Keratinocyte (primary cell): ENCODE results near the gene RAI14. TPM values are rescaled to one million over a fixed set of nuclear protein-coding genes. Genes with fewer than 3 reads are reported as not detected.

Source experiments
- DNase-seq: peaks from one replicate; pipeline ENCODE4 v3.0.0-alpha.2; 2011; ENCODE audit warnings: low read depth, missing footprints, low spot score
- FAIRE-seq: peaks from 2 replicates; lab custom pipeline; 2011; peaks lifted over from hg19 to GRCh38; lab: Jason Lieb, UNC
- H2AFZ ChIP-seq: 2 replicates; pipeline ENCODE4 v1.6.0; 2012; ENCODE audit warnings: low read length, control low read depth, inconsistent platforms; ENCODE audit not compliant: control insufficient read depth
- H3K27ac ChIP-seq: 2 replicates; pipeline ENCODE4 v1.5.1; 2011; ENCODE audit warnings: low read length; ENCODE audit not compliant: control insufficient read depth, insufficient read depth
- H3K27me3 ChIP-seq: 3 replicates; pipeline ENCODE4 v1.6.0; 2011; ENCODE audit warnings: low read length; ENCODE audit not compliant: control insufficient read depth, insufficient read depth; ENCODE audit errors: extremely low read depth
- H3K36me3 ChIP-seq, 2 experiments: 2 replicates in 1 of 2; 3 replicates in 1 of 2; pipeline ENCODE4 v1.5.1; 2011; ENCODE audit warnings: low read length in 2 of 2, mild to moderate bottlenecking in 1 of 2; ENCODE audit not compliant: control insufficient read depth in 2 of 2, insufficient read depth in 2 of 2; ENCODE audit errors: extremely low read depth in 1 of 2
- H3K4me1 ChIP-seq: 3 replicates; pipeline ENCODE4 v1.5.1; 2011; ENCODE audit warnings: low read length; ENCODE audit not compliant: control insufficient read depth, insufficient read depth; ENCODE audit errors: extremely low read depth
- H3K4me2 ChIP-seq: 3 replicates; pipeline ENCODE4 v1.6.0; 2011; ENCODE audit warnings: low read depth, low read length; ENCODE audit not compliant: control insufficient read depth, insufficient read depth; ENCODE audit errors: extremely low read depth
- H3K4me3 ChIP-seq, 3 experiments: fragments of 200-600 bp in 1 of 3; sonication (generic) in 1 of 3; 2 replicates in 2 of 3; 3 replicates in 1 of 3; pipeline ENCODE4 v1.5.1; 2011 to 2016; ENCODE audit warnings: low read length in 3 of 3, mild to moderate bottlenecking in 3 of 3, control low read depth in 2 of 3, inconsistent platforms in 1 of 3, low read depth in 1 of 3, mixed read lengths in 1 of 3, mixed run types in 1 of 3, moderate library complexity in 1 of 3; ENCODE audit not compliant: control insufficient read depth in 2 of 3, insufficient read depth in 2 of 3; ENCODE audit errors: extremely low read depth in 1 of 3
- H3K79me2 ChIP-seq: 2 replicates; pipeline ENCODE4 v1.6.0; 2012; ENCODE audit warnings: low read length; ENCODE audit not compliant: control insufficient read depth, insufficient read depth
- H3K9ac ChIP-seq: 3 replicates; pipeline ENCODE4 v1.6.0; 2011; ENCODE audit warnings: low read length; ENCODE audit not compliant: control insufficient read depth, insufficient read depth; ENCODE audit errors: extremely low read depth
- H3K9me1 ChIP-seq: 3 replicates; pipeline ENCODE4 v1.6.0; 2011; ENCODE audit warnings: low read length; ENCODE audit not compliant: control insufficient read depth, insufficient read depth; ENCODE audit errors: extremely low read depth
- H3K9me3 ChIP-seq: 2 replicates; pipeline ENCODE4 v1.5.1; 2012; ENCODE audit warnings: low read depth, low read length; ENCODE audit not compliant: control insufficient read depth
- H4K20me1 ChIP-seq: 3 replicates; pipeline ENCODE4 v1.6.0; 2011; ENCODE audit warnings: low read length; ENCODE audit not compliant: control insufficient read depth, insufficient read depth; ENCODE audit errors: extremely low read depth
- CTCF ChIP-seq, 3 experiments: IDR thresholded peaks in 1 of 3; conservative IDR thresholded peaks in 1 of 3; optimal IDR thresholded peaks in 1 of 3; 2 replicates in 2 of 3; 3 replicates in 1 of 3; pipeline versions ENCODE3 to v1.5.1; 2011; ENCODE audit warnings: low read length in 3 of 3, mild to moderate bottlenecking in 3 of 3, moderate library complexity in 2 of 3, control low read depth in 1 of 3, inconsistent platforms in 1 of 3; ENCODE audit not compliant: insufficient read depth in 2 of 3; ENCODE audit errors: extremely low read depth in 1 of 3
- EZH2 ChIP-seq: IDR thresholded peaks from one replicate; pipeline ENCODE4 v1.6.1; 2012; ENCODE audit warnings: inconsistent platforms, mild to moderate bottlenecking, low read length, moderate library complexity
- dilution Hi-C: fragments of 300-500 bp; cut with MboI; formaldehyde crosslinking; loops from one replicate; pipeline ENCODE4 v1.7.0; 2020; ENCODE audit warnings: low sequenced_read_pairs; ENCODE audit not compliant: extremely low pct_ligation_motif_present
- polyA plus RNA-seq, 5 experiments: library from polyadenylated mRNA; depleted of rRNA in 3 of 5; stranded (reverse) in 3 of 5; stranded (forward) in 1 of 5; unstranded in 1 of 5; fragments of >200 nt; gene quantifications; 1 replicate in 1 of 5; 2 replicates in 3 of 5; 3 replicates in 1 of 5; pipeline versions ENCODE4 v1.2.1 to v1.2.3, GENCODE V29; 2011 to 2012; ENCODE audit warnings: missing spikeins in 2 of 5, low read depth in 1 of 5, low replicate concordance in 1 of 5

The RAI14 gene
- polyA plus RNA-seq, 1 donor (not counting 4 experiments of a cell fraction or from before 2014, with no cell fraction given), result 31.4 TPM

GRCh38 chr5:34804913-34805312 is 148.8 kb downstream of the RAI14 start:
- H3K79me2 ChIP-seq, result no peaks in the 10 kb centered on the region

DNA sequence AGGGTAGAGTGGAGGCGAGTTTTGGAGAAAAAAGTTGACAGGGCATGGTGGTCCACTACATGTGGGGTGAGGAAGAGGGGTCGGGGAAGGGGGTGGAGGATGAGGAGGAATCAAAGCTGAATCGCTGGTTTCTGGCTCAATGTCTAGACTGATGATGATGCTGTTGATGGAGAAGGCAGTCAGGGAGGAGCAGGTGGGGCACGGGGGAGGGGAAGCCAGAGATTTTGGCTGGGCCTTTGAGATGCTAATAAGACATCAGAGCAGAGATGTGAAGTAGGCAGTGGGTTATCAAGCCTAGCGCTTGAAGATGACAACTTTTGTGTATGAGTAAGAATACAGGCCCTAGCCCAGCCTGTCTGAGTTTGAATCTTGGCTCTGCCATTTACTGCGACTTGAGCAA is 150.4 kb downstream of the RAI14 start:
- DNase-seq, result no peak
- Histone ChIP-seq H3K9ac (no peak overlapping the region), H3K27me3 (no peaks in the 10 kb centered on the region), H3K27ac (no peak overlapping the region), H3K4me3 (no peak overlapping the region), H3K79me2 (no peaks in the 10 kb centered on the region), H3K9me3 (no peaks in the 10 kb centered on the region), H3K4me1 (no peaks in the 10 kb centered on the region), H4K20me1 (no peaks in the 10 kb centered on the region), H3K9me1 (no peaks in the 10 kb centered on the region), H2AFZ (no peak overlapping the region), H3K4me2 (no peak overlapping the region), H3K36me3 (peaks cover 7 to 12% of the 10 kb centered on the region in 2 experiments)
- dilution Hi-C loops, result no loop called here
- FAIRE-seq, result no peak
- TF ChIP-seq CTCF (optimal IDR thresholded peaks at IDR 0.05 in 1 of 3, IDR thresholded peaks at IDR 0.05 in 1 of 3, conservative IDR thresholded peaks at IDR 0.05 in 1 of 3; ENCODE audit: extremely low read depth in 1 of 3, insufficient read depth in 2 of 3, low read length in 3 of 3) (no peak), EZH2 (no peak)

More at GRCh38 chr5:34804913-34805312, 148.8 kb downstream of the RAI14 start:
- dilution Hi-C loops, result no loop called here
- no peak for FAIRE-seq
- Histone ChIP-seq H3K27ac (no peak overlapping the region), H4K20me1 (no peaks in the 10 kb centered on the region), H3K9me1 (no peaks in the 10 kb centered on the region), H2AFZ (no peak overlapping the region), H3K4me3 (no peak overlapping the region), H3K4me1 (no peaks in the 10 kb centered on the region), H3K27me3 (no peaks in the 10 kb centered on the region), H3K4me2 (no peak overlapping the region), H3K9me3 (no peaks in the 10 kb centered on the region), H3K9ac (no peak overlapping the region), H3K36me3 (peaks cover 7 to 14% of the 10 kb centered on the region in 2 experiments)
- TF ChIP-seq EZH2 (no peak), CTCF (optimal IDR thresholded peaks at IDR 0.05 in 1 of 3, IDR thresholded peaks at IDR 0.05 in 1 of 3, conservative IDR thresholded peaks at IDR 0.05 in 1 of 3; ENCODE audit: extremely low read depth in 1 of 3, insufficient read depth in 2 of 3, low read length in 3 of 3) (no peak)
- DNase-seq, result no peak
